GM19351 (cell line): ENCODE results near the gene ST3GAL4.

Source experiments
- ATAC-seq: cut with Tn5 transposase; IDR thresholded peaks from one replicate; pipeline ENCODE4 v1.9.1; 2021; ENCODE audit warnings: mild to moderate bottlenecking, moderate library complexity; ENCODE audit not compliant: unreplicated experiment

ST3GAL4 gene

GRCh38 chr11:126420698-126421256 is 65.3 kb downstream of the ST3GAL4 start:
- no peak for ATAC-seq

- no peak for ATAC-seq
These were observed 65.8 kb downstream of the ST3GAL4 start for GRCh38 chr11:126421271-126421671.

DNA sequence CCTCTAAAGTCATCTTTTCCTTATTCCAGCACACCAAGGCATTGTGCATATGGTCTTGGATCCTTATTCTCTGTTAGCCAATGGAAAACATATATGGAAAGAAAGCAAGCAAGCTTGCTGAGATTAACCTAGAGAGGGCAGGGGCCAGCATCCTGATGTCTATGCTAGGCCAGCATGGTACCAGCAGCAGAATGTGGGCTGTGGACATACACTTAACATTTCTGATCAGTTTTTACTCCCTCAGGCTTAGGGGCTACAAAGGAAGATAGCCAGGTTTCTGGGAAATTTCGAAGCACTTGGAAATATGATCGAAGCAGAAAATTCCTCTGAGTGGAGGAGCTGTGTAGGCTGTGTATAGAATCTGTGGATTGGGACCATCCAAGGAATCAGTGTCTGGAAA is 67.0 kb downstream of the ST3GAL4 start:
- ATAC-seq, result no peak

GRCh38 chr11:126423154-126423553 is 67.7 kb downstream of the ST3GAL4 start:
- ATAC-seq, result no peak

DNA sequence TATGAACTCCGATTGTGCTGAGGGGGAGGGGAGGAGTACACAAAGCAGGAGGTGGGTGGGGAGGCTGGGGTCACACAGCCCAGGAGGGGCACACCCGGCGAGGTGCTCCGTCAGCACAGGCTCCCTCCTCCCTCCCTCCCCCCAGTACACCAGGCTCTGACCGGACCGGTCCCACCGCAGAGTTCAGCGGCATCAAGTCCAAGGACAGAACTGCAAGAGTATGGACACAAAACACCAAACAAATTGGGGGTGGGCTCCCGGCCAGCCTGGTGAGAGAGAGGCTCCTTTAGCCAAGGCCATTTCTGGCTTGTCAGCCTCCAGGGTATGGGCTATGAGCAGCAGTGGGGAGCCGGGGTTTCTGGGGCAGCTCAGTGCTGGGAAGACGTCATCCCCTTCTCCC is 68.3 kb downstream of the ST3GAL4 start:
- ATAC-seq, result no peak

- no peak for ATAC-seq
These were observed 69.1 kb downstream of the ST3GAL4 start for GRCh38 chr11:126424471-126425039.

DNA sequence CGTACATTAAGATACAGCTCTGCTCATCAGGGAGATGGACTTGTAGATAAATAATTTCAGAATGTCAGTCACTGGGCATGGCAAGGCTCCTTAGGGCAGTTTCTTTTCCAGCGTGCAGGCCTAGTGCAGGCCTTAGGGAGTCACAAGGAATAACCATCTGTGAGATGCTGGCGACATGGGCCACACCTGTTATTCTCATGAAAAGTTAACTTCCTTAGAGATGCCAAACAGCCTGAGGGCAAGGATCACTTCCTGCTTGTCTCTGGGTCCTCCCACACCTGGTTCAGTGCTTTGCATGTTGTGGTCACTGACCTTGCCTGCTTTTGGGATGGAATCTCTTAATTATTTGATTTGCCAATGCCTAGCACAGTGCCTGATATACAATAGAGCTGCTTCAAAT is 70.6 kb downstream of the ST3GAL4 start:
- ATAC-seq, result no peak

DNA sequence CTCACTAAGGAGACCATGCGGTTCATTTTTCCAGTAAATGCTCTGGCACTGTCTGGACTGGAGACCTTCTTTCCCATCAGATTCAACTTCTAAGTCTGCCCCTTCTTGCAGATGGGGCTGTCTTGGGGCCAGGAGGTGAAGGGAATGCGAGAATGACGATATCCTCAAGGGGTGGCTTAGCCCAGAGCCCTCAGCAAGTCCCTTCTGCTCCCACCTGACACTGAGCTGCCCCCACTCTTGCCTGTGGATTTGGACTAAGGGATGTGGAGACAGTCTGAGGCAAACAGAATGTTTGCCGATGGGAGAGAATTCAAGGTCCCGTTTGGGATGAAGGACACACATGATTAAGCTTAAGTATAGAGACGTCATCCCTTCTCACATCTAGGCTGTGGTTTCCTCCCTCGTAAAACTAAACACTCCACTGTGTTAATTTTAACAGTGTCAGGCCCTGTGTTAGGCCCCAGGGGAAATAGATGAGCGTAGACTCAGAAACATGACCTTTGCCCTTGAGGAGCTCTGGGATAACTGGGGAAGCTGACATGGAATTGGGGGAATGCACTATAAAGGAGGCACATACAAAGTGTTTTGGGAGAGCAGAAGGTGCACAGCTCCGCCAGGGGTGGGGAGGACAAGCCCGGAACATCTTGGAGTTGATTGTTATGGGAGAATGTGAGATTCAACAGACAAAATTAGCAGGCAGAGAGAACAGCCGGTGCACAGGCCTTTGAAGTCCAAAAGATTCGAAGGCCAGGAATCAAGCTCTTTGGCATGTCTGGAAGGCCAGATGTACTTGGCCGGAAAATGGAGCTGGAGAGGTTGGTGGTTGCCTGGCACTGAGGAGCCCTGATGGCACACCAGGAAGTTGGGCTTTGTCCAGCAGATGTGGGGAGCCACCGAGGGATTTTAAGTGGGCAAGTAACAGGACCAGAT is 71.6 kb downstream of the ST3GAL4 start:
- peak; percentile 78 for ATAC-seq

DNA sequence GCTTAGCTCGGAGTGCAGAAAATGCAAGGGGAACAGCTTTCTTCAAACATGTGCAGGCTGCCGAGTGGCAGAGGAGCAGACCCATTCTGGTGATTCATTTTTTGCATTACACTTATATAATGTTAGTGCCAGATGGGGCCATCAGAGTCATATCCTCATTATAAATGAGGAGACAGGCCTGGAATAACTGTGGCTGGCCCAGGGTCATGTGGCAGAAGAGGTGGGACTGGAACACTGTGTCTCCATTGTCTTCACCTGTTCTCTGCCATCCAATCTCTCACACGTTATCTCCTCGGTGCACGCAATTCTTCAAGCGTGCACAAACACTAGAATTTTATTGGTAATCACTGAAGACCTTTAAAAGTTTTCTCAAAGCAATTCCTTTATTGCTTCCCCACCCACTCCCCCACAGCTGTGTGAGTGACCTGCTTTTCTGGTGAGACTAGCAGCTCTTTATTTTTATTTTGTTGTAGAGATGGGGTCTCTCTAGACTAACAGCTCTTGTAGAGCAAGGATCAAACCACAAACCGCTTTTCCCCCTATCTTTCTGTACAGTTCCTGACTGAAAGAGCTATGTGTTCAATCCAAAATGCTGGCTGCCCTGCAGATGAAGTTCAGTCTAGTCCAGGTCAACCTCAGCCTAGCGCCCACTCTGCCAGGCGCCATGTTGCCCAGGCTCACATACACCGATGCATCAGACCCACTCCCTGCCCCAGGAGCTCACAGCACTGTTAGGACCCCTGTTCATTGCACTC is 75.3 kb downstream of the ST3GAL4 start:
- no peak for ATAC-seq

DNA sequence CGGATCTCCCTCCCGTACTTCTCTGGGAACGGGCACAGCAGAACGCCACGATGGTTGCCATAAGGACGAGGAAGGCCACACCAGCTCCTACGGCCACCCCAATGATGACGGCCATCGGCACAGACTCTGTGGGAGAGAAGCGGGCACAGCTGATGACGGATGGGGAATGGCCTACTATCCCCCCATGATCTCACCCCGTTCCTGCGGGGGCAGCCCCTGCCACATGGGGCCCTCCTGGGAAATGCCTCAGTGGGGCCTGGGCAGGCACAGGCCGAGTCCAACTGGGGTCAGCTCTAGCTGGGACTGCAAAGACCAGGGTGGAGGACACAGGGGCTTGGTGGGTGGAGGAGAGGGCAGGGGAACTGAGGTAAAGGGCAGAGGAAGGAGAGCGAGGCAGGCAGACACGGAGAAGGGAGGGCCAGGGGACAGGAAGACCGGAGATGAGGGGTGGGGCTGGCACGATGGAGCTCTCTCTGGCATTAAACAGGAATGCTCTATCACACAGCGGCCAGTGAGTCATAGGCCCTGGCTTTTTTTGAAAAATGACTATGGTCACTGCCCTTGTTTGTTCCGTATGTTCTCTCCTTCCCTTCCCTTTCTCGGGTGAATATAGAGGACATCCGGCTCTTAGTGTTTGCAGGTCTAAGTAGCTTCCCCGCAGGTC is 76.0 kb downstream of the ST3GAL4 start:
- ATAC-seq, result no peak

GRCh38 chr11:126432065-126432461 is 76.6 kb downstream of the ST3GAL4 start:
- ATAC-seq, result no peak

GRCh38 chr11:126432525-126432924 is 77.0 kb downstream of the ST3GAL4 start:
- no peak for ATAC-seq

DNA sequence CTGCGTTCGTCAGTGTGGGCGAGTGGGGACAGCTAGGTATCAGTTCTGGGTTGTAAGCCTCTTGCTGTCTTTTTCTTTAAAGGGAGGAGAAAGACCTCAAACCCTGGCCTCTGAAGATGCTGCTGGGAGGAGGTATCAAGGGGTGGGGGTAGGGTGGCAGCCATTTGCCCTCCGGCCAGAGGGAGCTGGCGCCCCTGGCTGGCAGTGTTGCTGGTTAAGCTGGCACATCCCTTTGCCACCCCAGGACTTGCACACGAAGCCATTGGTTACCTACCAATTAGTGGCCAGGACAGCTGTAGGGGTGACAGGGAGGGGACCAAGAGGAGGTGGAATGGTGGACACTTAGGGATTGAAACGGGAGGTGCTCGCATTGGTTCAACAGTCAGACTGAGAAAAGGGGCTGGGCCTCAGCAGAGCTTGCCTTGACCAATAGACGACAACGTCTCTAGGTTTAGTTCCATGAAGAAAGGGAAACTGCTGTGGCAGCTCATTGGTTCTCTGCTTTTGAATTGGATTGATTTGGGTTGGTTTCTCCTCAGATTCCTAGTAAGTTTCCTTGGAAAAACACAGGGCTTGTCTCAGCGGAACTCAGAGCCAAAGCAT is 77.9 kb downstream of the ST3GAL4 start:
- no peak for ATAC-seq

DNA sequence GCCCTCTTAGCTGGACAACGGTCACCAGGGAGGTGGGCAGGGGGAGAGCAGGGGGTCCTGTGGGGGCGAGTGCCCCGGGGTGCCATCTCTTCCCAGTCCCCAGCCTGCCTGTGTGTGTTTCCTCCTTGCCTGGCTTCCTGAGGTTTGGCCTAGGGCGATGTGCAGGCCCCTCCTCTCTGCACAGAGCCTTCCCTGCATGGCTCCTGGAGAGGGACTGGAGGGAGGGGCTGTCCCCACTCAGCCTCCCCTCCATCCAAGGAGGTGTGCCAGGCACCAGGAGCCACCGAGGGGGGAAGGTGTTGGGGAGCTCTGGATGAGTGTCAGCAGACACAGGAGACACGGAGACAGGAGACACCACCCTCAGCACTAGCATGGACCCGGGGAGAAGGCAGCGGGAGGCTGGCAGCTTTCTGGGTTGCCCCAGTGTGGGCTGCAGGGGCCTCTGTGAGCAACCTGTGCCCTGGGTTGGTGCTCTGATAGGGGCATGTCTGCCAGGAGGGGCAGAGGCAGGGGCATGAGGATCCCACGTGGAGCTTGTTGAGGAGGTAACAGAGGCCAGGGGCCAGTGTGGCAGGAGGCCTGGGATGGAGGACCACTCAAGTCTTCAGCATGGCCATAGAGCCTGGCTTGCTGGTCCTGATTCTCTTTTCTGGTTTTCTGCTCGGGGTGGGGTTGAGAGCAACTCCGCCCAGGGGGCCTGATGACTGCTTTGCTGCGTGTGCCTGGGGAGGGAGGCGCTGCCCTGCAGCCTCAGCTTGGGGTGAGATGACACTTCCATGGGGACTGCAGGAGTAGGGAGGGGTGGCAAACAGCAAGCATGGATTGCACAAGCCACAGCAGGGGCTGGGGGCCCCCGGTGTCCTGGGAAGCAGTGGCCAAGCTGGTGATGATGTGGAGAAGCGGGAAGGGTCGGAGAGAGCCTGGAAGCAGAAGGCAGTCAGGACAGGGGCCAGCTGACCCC is 78.8 kb downstream of the ST3GAL4 start:
- ATAC-seq, result no peak

- ATAC-seq, result no peak
These were observed 79.5 kb downstream of the ST3GAL4 start for GRCh38 chr11:126434950-126435335.

DNA sequence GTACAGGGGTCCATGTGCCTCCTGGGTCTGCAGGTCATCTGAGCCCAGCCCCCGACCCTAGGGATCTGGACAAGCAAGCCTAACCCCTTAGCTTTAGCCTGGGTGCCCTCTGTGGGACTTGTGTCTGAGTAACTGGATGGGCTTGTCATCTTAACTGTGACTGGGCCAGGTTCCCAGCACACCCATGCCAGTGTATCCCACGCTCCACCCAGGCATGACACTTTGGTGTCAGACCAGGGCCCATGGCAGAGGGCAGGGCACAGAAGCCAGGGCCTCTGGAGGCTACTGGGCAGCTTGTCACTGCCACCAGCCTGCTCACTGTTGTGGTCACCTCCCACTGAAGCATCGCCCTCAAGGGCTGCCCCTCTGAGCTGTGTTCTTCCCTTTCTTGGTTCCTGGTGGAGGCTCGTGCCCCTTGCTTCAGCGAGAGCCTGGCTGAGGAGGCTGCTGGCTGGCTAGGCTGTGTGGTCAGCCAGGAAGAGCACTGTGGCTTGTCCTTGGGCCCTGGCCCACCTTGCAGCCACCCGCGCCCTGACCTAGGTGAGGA is 80.8 kb downstream of the ST3GAL4 start:
- no peak for ATAC-seq

DNA sequence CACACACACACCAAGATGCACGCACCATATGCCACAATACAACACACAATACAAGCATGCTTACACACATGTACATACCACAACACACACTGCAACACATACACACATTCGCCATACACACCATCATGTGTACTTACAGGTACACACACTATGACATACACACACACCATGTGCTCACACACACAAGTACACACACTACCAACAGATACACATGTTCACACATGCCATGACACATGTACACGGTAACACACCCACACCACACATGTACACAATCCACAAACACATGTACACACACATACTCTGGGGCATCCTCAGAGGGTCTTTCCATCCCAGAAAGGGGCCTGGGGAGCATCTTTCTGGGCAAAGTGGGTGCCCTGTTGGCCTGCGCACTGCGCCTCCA is 82.2 kb downstream of the ST3GAL4 start:
- ATAC-seq, result no peak

- ATAC-seq, result no peak
These were observed 82.8 kb downstream of the ST3GAL4 start for GRCh38 chr11:126438272-126438671.

DNA sequence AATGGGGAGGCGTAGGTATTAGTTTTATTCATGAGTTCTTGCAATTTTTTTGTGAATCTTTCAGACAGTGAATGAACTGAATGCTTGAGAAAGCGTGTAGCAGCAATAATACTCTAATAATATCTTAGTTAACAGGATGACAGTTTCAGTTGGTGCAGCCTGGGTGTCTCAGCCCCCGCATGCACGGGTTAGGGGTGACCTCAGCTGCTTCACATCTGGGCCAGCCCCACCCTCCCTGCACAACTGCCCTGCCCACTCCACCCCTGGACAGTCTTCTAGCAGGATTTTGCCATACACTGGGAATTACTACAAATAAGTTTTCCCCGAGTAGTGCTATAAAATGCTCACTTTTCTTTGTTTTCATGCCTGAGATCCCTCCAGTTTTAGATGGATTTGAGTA is 83.2 kb downstream of the ST3GAL4 start:
- no peak for ATAC-seq
